Activated naive CD8-positive, alpha-beta T cell treated with anti-CD3 and anti-CD28 coated beads, Interleukin-2, amount 50 U/mL, for 16 hours (primary cell): ENCODE data around the gene SERPINB12.

Experiments used
- DNase-seq: peaks from one replicate; pipeline ENCODE4 v3.0.0-alpha.2; 2020; ENCODE audit warnings: low read depth, low spot score

The SERPINB12 gene

DNA sequence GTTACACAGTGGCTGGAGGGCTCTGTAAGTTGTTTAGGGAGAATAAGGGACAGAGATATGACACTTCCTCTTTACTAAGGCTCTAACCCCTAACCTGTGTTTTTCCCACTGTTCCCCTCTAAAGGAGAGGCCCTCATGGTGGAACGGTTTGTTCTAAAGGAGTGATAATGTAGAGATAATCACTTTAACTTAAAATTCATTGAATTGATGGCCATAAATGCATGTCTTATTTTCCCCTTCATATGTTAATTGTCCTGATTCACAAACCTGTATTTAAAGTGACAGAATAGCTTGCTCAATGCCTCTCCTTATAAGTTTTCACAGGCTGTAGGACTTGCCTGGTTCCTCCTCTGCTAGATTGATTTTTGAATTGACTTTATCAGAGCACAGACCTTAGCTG lies at the start of gene SERPINB12:
SERPINB12 (plus strand) TSS at position 301 of the 400 bp plus-strand sequence. CDS start 13,791 bp downstream, outside the sequence.
- DNase-seq, result no peak

- DNase-seq, result no peak
Measured at GRCh38 chr18:63492851-63493250, 49.3 kb upstream of the SERPINB12 start.

GRCh38 chr18:63495675-63496074 lies 46.5 kb upstream of the SERPINB12 start:
- DNase-seq, result no peak

DNA sequence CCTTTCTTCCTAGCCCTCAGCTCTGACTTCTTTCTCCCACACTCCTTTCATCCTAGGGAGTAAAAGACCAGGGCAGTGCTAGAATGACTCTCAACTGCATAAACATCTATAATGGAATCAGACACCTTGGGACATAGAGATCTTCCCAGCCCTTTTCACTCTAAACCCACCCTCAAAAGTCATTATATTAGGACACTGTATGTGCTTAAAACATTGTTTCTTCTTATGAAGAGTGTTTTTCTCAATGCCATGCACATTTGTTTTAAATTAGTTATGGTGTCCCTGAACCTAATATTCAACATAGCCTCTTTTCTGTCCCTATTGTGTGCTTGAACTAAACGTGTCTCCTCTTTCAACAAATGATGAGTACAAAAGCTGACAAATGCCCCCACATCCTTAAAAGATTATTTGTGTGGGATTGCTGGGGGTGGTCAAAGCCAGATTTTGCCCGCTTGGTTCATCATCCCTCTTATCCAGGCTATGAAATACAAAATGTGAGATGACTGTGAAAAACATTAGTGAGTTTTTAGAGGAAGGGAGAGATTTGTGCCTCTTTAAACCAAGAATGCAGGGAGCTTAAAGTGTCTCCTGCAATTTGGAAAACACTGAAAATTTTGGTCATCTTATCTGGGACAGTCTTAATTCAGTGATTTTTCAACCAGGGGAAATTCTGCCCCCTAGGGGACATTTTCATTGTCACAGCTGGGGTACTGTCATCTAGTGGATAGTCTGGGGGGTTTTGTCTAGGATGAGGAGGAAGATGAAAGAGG lies 36.4 kb upstream of the SERPINB12 start:
- DNase-seq, result no peak

DNA sequence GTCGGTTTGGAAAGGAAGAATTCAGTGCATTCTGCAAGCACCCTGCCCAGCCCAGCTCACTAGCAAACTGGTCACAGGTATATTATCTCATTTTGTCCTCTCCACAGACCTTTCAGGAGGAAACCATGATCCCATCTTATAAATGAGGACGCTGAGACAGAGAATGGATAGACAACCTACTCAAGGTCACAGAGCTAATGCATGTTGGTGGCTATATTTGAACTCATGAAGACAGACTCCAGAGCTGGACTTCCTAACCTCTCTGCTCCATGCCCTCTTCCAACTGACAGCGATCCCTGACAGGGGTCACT lies 35.9 kb upstream of the SERPINB12 start:
- no peak for DNase-seq

GRCh38 chr18:63508596-63508995 lies 33.6 kb upstream of the SERPINB12 start:
- no peak for DNase-seq

GRCh38 chr18:63511285-63511684 lies 30.9 kb upstream of the SERPINB12 start:
- no peak for DNase-seq

DNA sequence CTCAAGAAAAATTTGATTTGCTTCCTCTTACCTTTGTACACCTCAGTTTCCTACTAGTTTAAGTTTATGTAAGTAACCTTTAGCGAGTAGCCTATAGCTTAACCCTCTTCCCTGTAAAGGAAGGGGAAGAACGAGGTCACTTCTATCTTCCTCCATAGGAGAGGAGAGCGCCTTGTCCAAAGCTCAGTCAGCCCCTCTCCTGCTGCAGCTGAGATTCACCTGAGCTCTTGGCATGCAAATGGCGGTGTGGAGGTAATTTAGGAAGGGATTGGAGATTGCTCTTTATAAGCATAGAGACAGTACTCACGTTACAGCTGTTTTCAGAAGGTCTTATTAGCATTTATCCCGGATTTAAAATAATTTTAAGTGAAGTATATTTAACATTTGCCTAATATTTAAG lies 27.8 kb upstream of the SERPINB12 start:
- no peak for DNase-seq

GRCh38 chr18:63514888-63515678 lies 27.1 kb upstream of the SERPINB12 start:
- DNase-seq, result no peak

GRCh38 chr18:63515801-63516200 lies 26.4 kb upstream of the SERPINB12 start:
- no peak for DNase-seq

- DNase-seq, result peak; percentile 12
Measured at GRCh38 chr18:63518178-63519012, 23.8 kb upstream of the SERPINB12 start.

DNA sequence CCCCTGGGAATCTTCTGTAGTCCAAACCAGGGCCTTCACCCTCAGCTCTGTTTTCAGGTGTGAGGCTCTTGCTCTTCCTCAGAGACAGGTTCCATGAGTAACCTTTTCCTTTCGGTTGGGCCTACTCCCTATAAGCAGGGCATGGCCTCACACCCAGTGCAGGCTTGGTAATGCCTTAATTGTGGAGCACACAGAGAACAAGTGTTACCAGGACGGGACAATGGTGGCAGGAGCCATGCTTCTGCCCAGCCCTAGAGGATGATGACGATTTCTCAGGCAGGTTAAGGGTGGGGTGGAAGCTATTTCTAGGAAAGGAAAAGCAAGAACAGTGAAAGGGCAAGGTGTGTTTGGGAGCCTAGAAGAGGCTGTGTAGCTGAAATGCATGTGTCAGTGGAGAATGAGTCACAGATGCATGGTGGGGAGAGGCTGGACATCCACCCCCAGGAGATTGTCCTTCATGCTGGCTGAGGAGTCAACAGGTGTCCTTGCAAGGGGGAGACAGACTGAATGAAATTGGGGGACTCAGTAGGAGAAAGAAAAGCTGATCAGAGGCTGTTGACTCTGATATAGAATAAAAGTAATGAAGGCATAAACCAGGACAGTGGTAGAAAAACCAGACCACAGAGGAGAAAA lies 22.0 kb upstream of the SERPINB12 start:
- DNase-seq, result no peak

DNA sequence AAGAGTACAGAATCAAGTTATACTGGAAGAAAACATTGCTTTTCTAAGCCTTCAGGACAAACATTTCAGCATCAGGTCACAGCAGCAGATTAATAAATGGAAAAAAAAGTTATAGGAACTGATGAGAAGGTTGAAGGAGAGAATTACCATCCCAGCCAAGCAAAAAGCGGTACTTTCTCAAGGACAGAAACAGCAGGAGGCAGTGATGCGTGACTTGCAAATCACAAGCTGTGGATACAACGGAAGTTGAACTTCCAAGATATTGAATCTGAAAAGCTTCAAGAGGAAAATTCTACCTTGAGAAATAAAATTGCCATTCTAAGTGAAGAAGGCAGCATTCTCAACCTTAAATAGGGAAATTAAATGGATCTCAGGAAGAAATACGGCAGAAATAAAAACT lies 18.5 kb upstream of the SERPINB12 start:
- DNase-seq, result no peak

DNA sequence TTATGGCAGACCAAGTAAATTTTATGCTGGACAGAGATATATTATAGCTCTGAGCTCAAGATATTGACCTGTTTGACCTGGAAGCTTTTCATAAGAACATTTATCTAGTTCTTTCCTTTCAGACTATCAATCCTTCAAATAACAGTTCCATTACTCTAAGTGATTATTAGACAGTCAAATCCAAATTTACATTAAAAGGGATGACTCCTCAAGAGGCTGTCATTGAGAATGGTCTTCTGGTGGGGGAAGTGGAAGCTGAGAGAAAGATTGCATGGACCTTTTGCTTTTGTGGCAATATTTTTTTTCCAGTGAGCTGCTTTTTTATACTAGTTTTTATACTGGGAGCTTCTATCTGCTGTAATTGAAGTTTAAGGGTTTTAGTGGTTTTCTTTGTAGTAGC lies 14.9 kb upstream of the SERPINB12 start:
- DNase-seq, result no peak

DNA sequence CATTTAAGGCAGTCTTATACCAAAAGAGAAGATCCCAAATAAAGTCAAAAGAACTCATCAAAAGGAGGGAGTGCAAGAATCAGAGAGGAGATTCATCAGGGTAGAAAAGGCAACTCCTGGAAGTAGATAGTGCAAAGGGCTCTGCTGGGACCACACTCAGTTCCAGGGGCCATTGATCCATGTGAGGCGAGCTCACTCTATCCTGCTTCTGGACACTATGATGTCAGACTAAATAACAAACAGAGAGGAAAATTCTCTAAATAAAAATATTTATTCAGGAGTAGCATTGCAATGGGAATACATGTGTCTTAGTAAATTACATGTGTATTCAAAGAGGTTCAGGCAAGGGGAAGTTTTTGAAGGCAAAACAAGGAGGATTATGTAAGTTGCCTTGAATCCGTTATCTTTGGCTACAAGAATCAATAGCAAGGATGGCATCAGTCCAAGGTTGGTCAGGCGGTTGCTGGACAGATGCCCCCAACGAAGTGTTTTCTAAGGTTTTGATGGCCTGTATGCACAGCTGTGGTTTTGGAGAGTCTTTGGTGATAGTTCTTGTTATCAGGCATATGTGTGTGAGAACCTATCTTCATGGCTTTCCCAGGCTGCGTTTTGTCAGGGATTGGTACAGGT lies 13.2 kb upstream of the SERPINB12 start:
- no peak for DNase-seq

GRCh38 chr18:63532471-63532870 lies 9.7 kb upstream of the SERPINB12 start:
- DNase-seq, result no peak

- DNase-seq, result no peak
Measured at GRCh38 chr18:63534615-63535014, 7.6 kb upstream of the SERPINB12 start.

GRCh38 chr18:63539904-63540510 lies 2.2 kb upstream of the SERPINB12 start:
- no peak for DNase-seq

DNA sequence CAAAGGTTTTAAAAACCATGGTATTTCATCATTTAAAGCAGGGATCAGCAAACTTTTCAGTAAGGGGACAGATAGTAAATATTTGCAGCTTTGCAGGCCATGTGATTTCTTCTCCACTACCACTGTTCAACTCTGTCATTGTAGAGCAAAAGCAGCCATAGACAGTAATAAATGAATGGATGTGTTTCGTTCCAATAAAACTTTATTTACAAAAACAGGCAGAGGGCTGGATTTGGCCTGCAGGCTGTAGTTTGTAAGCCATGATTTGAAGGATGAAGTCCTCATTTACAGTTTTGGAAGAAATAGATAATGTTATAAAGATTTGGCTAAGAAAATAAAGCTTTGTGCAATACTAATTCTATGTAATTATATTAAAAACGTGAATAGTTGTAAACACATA lies 1.8 kb downstream of the SERPINB12 start:
- DNase-seq, result no peak

DNA sequence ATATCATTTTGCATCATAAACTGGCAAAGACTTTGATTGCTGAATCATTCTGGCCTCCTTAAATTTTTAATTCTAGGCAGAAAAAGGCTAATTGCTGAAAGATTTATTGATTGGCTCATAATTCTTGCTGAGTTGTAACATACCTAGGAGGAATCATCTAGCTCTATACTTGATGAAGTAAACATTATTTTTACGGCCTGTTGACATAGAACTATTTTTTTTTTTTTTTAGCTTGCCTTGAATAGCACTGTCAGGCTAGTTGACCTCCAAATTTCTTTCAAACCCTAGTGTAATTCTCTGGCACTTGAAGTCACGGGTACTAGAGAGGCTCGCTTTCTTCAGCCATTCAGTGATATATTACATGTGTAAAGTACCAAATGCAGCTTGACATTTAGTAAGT lies 2.8 kb downstream of the SERPINB12 start:
- DNase-seq, result no peak

GRCh38 chr18:63550068-63550467 lies 7.9 kb downstream of the SERPINB12 start:
- DNase-seq, result no peak
